ENCODE measurements around the gene TDRD12.
"Not testable (repeated sequence)": the region's sequence is repeated elsewhere in the genome, so short reads cannot be mapped to it uniquely, and the experiment has no call there.

The TDRD12 gene

DNA sequence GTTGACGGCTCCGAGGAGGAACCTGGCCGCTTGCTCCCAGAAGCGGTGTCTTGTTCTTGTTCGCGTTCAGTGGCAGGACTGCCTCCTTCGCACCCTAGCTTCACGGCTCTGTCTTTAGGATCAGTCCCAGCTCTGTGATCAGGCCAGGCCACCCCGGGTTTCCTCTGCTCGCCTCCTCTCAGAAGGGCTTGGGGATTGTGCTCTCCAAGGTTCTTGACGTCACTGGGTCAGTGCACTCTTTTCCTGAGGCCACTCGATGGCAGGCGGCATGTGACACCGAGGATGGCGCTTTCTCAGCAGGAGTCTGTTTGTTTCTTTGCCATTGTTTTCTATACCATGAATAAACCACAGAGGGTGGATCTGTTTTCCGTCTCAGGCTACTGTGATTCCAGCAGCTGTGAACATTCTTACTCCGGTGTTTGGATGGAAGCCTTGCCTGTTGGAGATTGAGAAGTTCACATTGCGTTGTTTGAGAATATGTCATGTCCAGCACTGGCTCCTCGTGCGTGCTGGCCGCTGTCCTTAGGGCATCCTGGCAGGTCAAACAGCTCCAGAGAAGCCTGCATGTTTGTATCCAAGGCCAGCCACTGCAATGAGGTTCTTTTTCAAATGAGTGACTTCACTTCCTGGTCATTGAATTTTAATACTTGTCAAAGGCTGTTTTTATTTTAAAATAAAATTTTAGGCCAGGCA, 105.5 kb downstream of the TDRD12 start:
- no peak for TF ChIP-seq CTCF (IDR thresholded peaks at IDR 0.05; ENCODE audit: extremely low read depth, missing control alignments)
- DNase-seq (ENCODE audit: low spot score): no peak

GRCh38 chr19:32828139-32828538, 108.6 kb downstream of the TDRD12 start:
- DNase-seq (ENCODE audit: low spot score): peak; percentile 6
- no peak for TF ChIP-seq CTCF (IDR thresholded peaks at IDR 0.05; ENCODE audit: extremely low read depth, missing control alignments)

DNA sequence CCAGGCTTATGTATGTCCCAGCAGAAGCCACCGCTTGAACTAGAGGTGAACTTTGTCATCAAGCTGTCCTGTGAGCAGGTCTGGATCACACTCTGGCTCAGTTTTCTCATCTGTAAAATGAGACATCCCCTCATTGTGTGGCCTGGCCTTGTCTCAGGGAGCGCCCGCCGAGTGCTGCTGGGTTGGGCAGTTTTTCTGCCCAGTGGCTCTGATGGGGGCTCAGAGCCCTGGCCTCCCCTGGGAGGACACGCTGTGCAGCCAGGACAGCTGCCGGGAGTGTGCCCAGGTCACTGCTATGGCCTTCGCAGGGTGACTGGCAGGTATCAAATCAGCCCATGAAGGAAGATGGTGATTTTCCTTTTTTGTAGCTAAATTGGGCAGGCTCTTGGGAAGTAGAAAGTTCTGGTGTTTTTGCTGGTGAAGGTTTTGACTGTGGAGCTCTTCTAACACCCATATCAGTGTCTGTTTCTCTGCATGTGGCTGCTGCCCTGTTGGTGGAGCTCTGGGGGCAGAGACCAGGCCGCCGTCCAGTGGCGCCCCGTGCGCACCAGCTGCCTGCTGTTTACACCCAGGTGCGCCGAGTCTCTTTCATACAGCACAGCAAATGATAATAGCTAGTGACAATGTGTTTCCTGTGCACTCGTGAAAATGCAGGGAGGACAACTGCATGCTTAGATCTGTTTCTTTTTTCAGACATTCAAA, 109.2 kb downstream of the TDRD12 start:
- no peak for DNase-seq (ENCODE audit: low spot score)
- TF ChIP-seq CTCF (IDR thresholded peaks at IDR 0.05; ENCODE audit: extremely low read depth, missing control alignments): no peak

GRCh38 chr19:32829345-32829896, 109.9 kb downstream of the TDRD12 start:
- no peak for TF ChIP-seq CTCF (IDR thresholded peaks at IDR 0.05; ENCODE audit: extremely low read depth, missing control alignments)
- no peak for DNase-seq (ENCODE audit: low spot score)

GRCh38 chr19:32830231-32831014, 110.9 kb downstream of the TDRD12 start:
- peak; percentile 8 for DNase-seq (ENCODE audit: low spot score)
- TF ChIP-seq CTCF (IDR thresholded peaks at IDR 0.05; ENCODE audit: extremely low read depth, missing control alignments): no peak

DNA sequence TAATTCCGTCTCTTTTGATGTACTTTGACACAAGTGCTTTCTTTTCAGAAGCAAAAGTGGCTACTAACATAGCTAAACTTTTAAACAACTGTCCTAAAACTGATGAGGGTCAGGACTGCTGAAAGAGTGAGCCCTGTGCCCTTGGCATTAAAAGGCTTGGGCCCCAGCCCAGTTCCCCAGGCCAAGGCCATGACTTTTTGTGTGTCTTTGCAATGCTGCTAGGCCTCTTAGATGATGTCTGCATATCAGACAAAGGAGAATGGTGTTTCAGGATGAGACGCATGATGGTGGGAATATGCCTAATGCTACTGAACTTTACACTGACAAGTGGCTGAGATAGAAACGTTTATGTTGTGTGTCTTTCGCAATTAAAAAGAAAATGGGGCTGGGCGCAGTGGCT, 112.0 kb downstream of the TDRD12 start:
- TF ChIP-seq CTCF (IDR thresholded peaks at IDR 0.05; ENCODE audit: extremely low read depth, missing control alignments): no peak
- DNase-seq (ENCODE audit: low spot score): no peak

GRCh38 chr19:32832094-32832493, 112.5 kb downstream of the TDRD12 start:
- DNase-seq (ENCODE audit: low spot score): not testable (repeated sequence)

GRCh38 chr19:32832825-32833224, 113.3 kb downstream of the TDRD12 start:
- not testable (repeated sequence) for DNase-seq (ENCODE audit: low spot score)

DNA sequence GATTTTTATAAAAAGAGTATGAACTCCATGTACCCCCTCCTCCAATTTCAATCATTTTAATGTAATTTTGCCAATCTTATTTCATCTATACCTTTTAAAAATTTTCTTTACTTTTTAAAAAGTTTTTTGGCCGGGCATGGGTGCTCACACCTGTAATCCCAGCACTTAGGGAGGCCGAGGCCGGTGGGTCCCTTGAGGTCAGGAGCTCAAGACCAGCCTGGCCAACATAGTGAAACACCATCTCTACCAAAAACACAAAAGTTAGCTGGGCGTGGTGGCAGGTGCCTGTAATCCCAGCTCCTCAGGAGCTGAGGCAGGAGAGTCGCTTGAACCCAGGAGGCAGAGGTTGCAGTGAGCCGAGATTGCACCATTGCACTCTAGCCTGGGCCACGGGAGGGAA, 113.8 kb downstream of the TDRD12 start:
- DNase-seq (ENCODE audit: low spot score): not testable (repeated sequence)

All from GM20000 (cell line).